Endothelial cell of umbilical vein (primary cell): Measurements from ENCODE around the gene KCNH6. TPM values are rescaled to one million over a fixed set of nuclear protein-coding genes. Genes with fewer than 3 reads are reported as not detected.

Experiments
- BruUV-seq: library from RNA; stranded (reverse); fragments of 400-500 nt; replicated peaks from 2 replicates; lab custom pipeline; 2021; lab: Mats Ljungman, UMichigan
- CTCF ChIA-PET: fragments of 300-600, 350-600 bp; sonication (Branson Sonifier 250); formaldehyde crosslinking; loops from one replicate; lab custom pipeline; 2021; ENCODE audit warnings: antibody characterized with exemption, inconsistent platforms; lab: Charles Lee
- POLR2A ChIA-PET: fragments of 300-600, 350-600 bp; sonication (Branson Sonifier 250); formaldehyde crosslinking; loops from one replicate; lab custom pipeline; 2021; ENCODE audit warnings: antibody characterized with exemption, inconsistent platforms; lab: Charles Lee
- DNase-seq: peaks from one replicate; pipeline ENCODE4 v3.0.0-alpha.2; 2011; ENCODE audit warnings: low read depth, low spot score
- FAIRE-seq: peaks from 2 replicates; lab custom pipeline; 2011; peaks lifted over from hg19 to GRCh38; lab: Jason Lieb, UNC
- H2AFZ ChIP-seq: 2 replicates; pipeline ENCODE4 v1.6.0; 2012; ENCODE audit warnings: low read depth, low read length, control low read depth, inconsistent platforms
- H3K27ac ChIP-seq: 2 replicates; pipeline ENCODE4 v1.5.1; 2011; ENCODE audit warnings: low read depth, mild to moderate bottlenecking, control low read depth, low read length, moderate library complexity; ENCODE audit not compliant: insufficient read depth
- H3K27me3 ChIP-seq, 2 experiments: 2 replicates each; pipeline versions ENCODE4 v1.6.0 to v1.6.1; 2011; ENCODE audit warnings: low read length in 2 of 2, mixed read lengths in 1 of 2; ENCODE audit not compliant: control insufficient read depth in 2 of 2, insufficient read depth in 2 of 2
- H3K36me3 ChIP-seq, 2 experiments: 2 replicates in 1 of 2; 3 replicates in 1 of 2; pipeline ENCODE4 v1.5.1; 2011; ENCODE audit warnings: low read length in 2 of 2, mild to moderate bottlenecking in 1 of 2, moderate library complexity in 1 of 2; ENCODE audit not compliant: control insufficient read depth in 2 of 2, insufficient read depth in 2 of 2; ENCODE audit errors: extremely low read depth in 1 of 2
- H3K4me1 ChIP-seq: 3 replicates; pipeline ENCODE4 v1.5.1; 2011; ENCODE audit warnings: mild to moderate bottlenecking, low read length; ENCODE audit not compliant: control insufficient read depth, insufficient read depth; ENCODE audit errors: extremely low read depth
- H3K4me2 ChIP-seq: 2 replicates; pipeline ENCODE4 v1.6.1; 2011; ENCODE audit warnings: low read length, control low read depth, mixed read lengths; ENCODE audit not compliant: insufficient read depth
- H3K4me3 ChIP-seq, 3 experiments: fragments of 200-600 bp in 1 of 3; sonication (generic), shearing (Covaris generic) in 1 of 3; replicated peaks in 1 of 3; 2 replicates each; pipeline ENCODE4 v1.5.1; 2011 to 2016; ENCODE audit warnings: control low read depth in 3 of 3, low read length in 3 of 3, mild to moderate bottlenecking in 2 of 3, inconsistent platforms in 1 of 3, low read depth in 1 of 3, moderate library complexity in 1 of 3; ENCODE audit not compliant: insufficient read depth in 1 of 3
- H3K79me2 ChIP-seq: 2 replicates; pipeline ENCODE4 v1.6.0; 2012; ENCODE audit warnings: low read length, inconsistent platforms; ENCODE audit not compliant: control insufficient read depth, insufficient read depth
- H3K9ac ChIP-seq: replicated peaks from 2 replicates; pipeline ENCODE3; 2011; ENCODE audit warnings: low read length, control low read depth; ENCODE audit not compliant: insufficient read depth; ENCODE audit errors: extremely low read depth
- H3K9me1 ChIP-seq: replicated peaks from 3 replicates; pipeline ENCODE4 v1.6.0; 2011; ENCODE audit warnings: mild to moderate bottlenecking, low read length; ENCODE audit not compliant: control insufficient read depth, insufficient read depth; ENCODE audit errors: extremely low read depth
- H3K9me3 ChIP-seq: replicated peaks from 2 replicates; pipeline ENCODE4 v1.5.1; 2012; ENCODE audit warnings: low read length, inconsistent platforms; ENCODE audit not compliant: control insufficient read depth, insufficient read depth
- H4K20me1 ChIP-seq: replicated peaks from 2 replicates; pipeline ENCODE3; 2011; ENCODE audit warnings: mild to moderate bottlenecking, low read length; ENCODE audit not compliant: control insufficient read depth, insufficient read depth; ENCODE audit errors: extremely low read depth
- EZH2 ChIP-seq: IDR thresholded peaks from 2 replicates; pipeline ENCODE4 v1.6.1; 2012; ENCODE audit warnings: borderline replicate concordance, low read depth, mild to moderate bottlenecking, moderate library complexity, low read length, inconsistent platforms; ENCODE audit not compliant: severe bottlenecking
- FOS ChIP-seq: IDR thresholded peaks from 2 replicates; pipeline ENCODE4 v1.6.1; 2011; ENCODE audit warnings: mild to moderate bottlenecking, low read length, moderate library complexity, borderline replicate concordance; ENCODE audit not compliant: insufficient read depth
- GATA2 ChIP-seq: IDR thresholded peaks from 2 replicates; pipeline ENCODE4 v1.7.0; 2011; ENCODE audit warnings: low read depth, mild to moderate bottlenecking, moderate library complexity, mixed read lengths, low read length; ENCODE audit not compliant: insufficient read length, insufficient read depth
- JUN ChIP-seq: IDR thresholded peaks from 2 replicates; pipeline ENCODE4 v1.6.1; 2011; ENCODE audit warnings: borderline replicate concordance, low read depth; ENCODE audit not compliant: insufficient read length, insufficient read depth
- MYC ChIP-seq: IDR thresholded peaks from one replicate; pipeline ENCODE4 v1.6.1; 2011; ENCODE audit warnings: mild to moderate bottlenecking, low read depth, low read length
- POLR2A ChIP-seq: IDR thresholded peaks from 2 replicates; pipeline ENCODE4 v1.6.1; 2012; ENCODE audit warnings: low read depth, mild to moderate bottlenecking, control low read depth, low read length
- POLR2AphosphoS5 ChIP-seq: IDR thresholded peaks from 2 replicates; pipeline ENCODE4 v1.6.1; 2012; ENCODE audit warnings: low read depth, mild to moderate bottlenecking, control low read depth, low read length, moderate library complexity; ENCODE audit not compliant: insufficient read depth
- dilution Hi-C: fragments of 300-500 bp; cut with MboI; formaldehyde crosslinking; loops from one replicate; pipeline ENCODE4 v1.15.0; 2019; ENCODE audit warnings: low sequenced_read_pairs; ENCODE audit not compliant: extremely low pct_ligation_motif_present
- intact Hi-C: fragments of 100-400 bp; cut with micrococcal nuclease; formaldehyde crosslinking; loops from one replicate; pipeline ENCODE4 v1.10.0; 2022
- polyA plus RNA-seq, 4 experiments: library from polyadenylated mRNA; depleted of rRNA in 3 of 4; stranded (reverse) in 3 of 4; unstranded in 1 of 4; fragments of >200 nt; gene quantifications; 2 replicates each; pipeline versions ENCODE4 v1.2.1 to v1.2.3, GENCODE V29; 2011 to 2012; ENCODE audit warnings: missing spikeins in 1 of 4
- total RNA-seq: library from RNA; stranded (reverse); gene quantifications from 2 replicates; pipeline ENCODE4 v1.2.3, GENCODE V29; 2021
- TF ChIP-seq, protein P1 (sequence below): IDR thresholded peaks from 2 replicates; pipeline ENCODE4 v1.6.1; 2011; ENCODE audit not compliant: insufficient read depth, insufficient read length
- TF ChIP-seq, protein P2 (sequence below), 2 donors: IDR thresholded peaks; 1 replicate in 1 of 2; 2 replicates in 1 of 2; pipeline ENCODE4 v1.5.1; 2011; ENCODE audit warnings: low read length in 2 of 2, mild to moderate bottlenecking in 2 of 2, moderate library complexity in 2 of 2, control low read depth in 1 of 2, inconsistent platforms in 1 of 2, low read depth in 1 of 2; ENCODE audit not compliant: insufficient read depth in 1 of 2; ENCODE audit errors: extremely low read depth in 1 of 2

KCNH6 gene
- total and polyA plus RNA-seq, 2 donors (not counting 3 experiments of a cell fraction or from before 2014, with no cell fraction given), result 0.07 TPM; not detected in 1

DNA sequence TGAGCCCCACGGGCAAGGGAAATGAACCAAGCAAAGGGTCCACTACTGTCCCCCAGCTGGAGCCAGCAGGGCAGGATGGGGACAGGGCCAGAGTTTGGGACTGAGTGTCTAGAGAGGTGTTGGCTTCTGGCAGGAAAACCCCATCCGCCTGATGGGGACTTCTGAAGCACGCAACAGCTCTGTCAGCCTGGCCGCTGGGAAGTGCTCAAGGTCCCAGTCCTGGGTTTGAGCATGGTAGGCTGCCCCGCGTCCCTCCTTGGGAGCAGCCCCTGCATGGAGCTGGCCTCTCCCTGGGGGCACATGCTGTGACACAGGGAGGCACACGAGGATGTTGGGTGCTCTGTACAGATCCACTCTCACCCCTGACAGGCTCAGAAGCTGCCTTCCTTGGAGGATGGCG, 31.7 kb upstream of the KCNH6 start:
- H3K9ac ChIP-seq, result no peak overlapping the region
- no peak overlapping the region for H3K4me3 ChIP-seq
- no peak overlapping the region for H3K4me2 ChIP-seq
- no peaks in the 10 kb centered on the region for H3K79me2 ChIP-seq
- H4K20me1 ChIP-seq, result no peaks in the 10 kb centered on the region
- H3K27me3 ChIP-seq, result no peaks in the 10 kb centered on the region
- H2AFZ ChIP-seq, result no peak overlapping the region
- TF ChIP-seq POLR2AphosphoS5, result no peak
- TF ChIP-seq JUN, result no peak
- TF ChIP-seq FOS, result no peak
- TF ChIP-seq EZH2, result no peak
- TF ChIP-seq GATA2, result no peak
- TF ChIP-seq, protein P1, sequence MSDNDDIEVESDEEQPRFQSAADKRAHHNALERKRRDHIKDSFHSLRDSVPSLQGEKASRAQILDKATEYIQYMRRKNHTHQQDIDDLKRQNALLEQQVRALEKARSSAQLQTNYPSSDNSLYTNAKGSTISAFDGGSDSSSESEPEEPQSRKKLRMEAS, result no peak
- TF ChIP-seq, protein P2, sequence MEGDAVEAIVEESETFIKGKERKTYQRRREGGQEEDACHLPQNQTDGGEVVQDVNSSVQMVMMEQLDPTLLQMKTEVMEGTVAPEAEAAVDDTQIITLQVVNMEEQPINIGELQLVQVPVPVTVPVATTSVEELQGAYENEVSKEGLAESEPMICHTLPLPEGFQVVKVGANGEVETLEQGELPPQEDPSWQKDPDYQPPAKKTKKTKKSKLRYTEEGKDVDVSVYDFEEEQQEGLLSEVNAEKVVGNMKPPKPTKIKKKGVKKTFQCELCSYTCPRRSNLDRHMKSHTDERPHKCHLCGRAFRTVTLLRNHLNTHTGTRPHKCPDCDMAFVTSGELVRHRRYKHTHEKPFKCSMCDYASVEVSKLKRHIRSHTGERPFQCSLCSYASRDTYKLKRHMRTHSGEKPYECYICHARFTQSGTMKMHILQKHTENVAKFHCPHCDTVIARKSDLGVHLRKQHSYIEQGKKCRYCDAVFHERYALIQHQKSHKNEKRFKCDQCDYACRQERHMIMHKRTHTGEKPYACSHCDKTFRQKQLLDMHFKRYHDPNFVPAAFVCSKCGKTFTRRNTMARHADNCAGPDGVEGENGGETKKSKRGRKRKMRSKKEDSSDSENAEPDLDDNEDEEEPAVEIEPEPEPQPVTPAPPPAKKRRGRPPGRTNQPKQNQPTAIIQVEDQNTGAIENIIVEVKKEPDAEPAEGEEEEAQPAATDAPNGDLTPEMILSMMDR (IDR thresholded peaks at IDR 0.05; ENCODE audit: extremely low read depth in 1 of 2, insufficient read depth in 1 of 2, low read depth in 1 of 2, low read length in 2 of 2), result no peak
- no peak for TF ChIP-seq MYC
- no peak for TF ChIP-seq POLR2A
- intact Hi-C loops (no loop called here), dilution Hi-C loops (no loop called here)
- no peak overlapping the region for H3K27ac ChIP-seq
- FAIRE-seq (no peak), DNase-seq (no peak)
- H3K4me1 ChIP-seq, result no peaks in the 10 kb centered on the region
- BruUV-seq, result no TSS peak
- H3K9me3 ChIP-seq, result no peaks in the 10 kb centered on the region
- CTCF ChIA-PET, result interaction anchor here (0.8 to 2.4 kb wide), 3 partner anchors 12 to 66 kb away, joined by 3 to 9 read pairs (median 7); no protein-coding TSS in a partner anchor
- H3K9me1 ChIP-seq, result no peaks in the 10 kb centered on the region
- POLR2A ChIA-PET, result no interaction called here
- H3K36me3 ChIP-seq, result peaks cover 0 to 40% of the 10 kb centered on the region in 2 experiments
